GM12872 (cell line): Measurements from ENCODE around the gene DPP7.

Source experiments
- TF ChIP-seq, protein P1 (sequence below): IDR thresholded peaks from 3 replicates; pipeline ENCODE4 v1.5.1; 2011; ENCODE audit warnings: low read depth, mild to moderate bottlenecking, low read length, moderate library complexity; ENCODE audit not compliant: insufficient read depth

The DPP7 gene

GRCh38 chr9:137063311-137064026, 51.1 kb downstream of the DPP7 start:
- TF ChIP-seq, protein P1, sequence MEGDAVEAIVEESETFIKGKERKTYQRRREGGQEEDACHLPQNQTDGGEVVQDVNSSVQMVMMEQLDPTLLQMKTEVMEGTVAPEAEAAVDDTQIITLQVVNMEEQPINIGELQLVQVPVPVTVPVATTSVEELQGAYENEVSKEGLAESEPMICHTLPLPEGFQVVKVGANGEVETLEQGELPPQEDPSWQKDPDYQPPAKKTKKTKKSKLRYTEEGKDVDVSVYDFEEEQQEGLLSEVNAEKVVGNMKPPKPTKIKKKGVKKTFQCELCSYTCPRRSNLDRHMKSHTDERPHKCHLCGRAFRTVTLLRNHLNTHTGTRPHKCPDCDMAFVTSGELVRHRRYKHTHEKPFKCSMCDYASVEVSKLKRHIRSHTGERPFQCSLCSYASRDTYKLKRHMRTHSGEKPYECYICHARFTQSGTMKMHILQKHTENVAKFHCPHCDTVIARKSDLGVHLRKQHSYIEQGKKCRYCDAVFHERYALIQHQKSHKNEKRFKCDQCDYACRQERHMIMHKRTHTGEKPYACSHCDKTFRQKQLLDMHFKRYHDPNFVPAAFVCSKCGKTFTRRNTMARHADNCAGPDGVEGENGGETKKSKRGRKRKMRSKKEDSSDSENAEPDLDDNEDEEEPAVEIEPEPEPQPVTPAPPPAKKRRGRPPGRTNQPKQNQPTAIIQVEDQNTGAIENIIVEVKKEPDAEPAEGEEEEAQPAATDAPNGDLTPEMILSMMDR = no peak

DNA sequence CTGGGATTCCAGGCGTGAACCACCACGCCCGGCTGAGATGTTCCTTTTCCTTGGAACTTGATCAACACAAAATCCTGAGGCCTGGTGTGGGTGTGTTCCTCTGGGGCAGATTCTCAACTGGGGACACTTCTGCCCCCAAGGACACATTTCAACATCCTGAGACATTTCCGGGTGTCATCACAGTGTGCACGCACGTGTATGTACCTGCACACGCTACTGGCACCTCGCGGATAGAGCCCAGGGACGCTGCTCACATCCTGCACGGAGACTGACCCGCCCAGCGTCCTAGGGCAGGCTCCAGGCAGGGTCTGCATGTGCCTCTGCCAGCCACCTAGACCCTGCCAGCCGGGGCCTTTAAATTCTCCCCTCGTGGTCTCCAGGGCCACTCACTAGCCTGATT, 52.1 kb downstream of the DPP7 start:
- TF ChIP-seq, protein P1 = no peak
